ENCODE measurements around the gene NASP. TPM values are rescaled to one million over a fixed set of nuclear protein-coding genes. Genes with fewer than 3 reads are reported as not detected.

The NASP gene
- total and polyA plus RNA-seq, 2 of the 13 experiments (the other 11 are each of a cell fraction or from before 2014, with no cell fraction given): 132 to 256 TPM

GRCh38 chr1:45658171-45658570, 74.3 kb downstream of the NASP start (continued):
- TF ChIP-seq, protein P1, sequence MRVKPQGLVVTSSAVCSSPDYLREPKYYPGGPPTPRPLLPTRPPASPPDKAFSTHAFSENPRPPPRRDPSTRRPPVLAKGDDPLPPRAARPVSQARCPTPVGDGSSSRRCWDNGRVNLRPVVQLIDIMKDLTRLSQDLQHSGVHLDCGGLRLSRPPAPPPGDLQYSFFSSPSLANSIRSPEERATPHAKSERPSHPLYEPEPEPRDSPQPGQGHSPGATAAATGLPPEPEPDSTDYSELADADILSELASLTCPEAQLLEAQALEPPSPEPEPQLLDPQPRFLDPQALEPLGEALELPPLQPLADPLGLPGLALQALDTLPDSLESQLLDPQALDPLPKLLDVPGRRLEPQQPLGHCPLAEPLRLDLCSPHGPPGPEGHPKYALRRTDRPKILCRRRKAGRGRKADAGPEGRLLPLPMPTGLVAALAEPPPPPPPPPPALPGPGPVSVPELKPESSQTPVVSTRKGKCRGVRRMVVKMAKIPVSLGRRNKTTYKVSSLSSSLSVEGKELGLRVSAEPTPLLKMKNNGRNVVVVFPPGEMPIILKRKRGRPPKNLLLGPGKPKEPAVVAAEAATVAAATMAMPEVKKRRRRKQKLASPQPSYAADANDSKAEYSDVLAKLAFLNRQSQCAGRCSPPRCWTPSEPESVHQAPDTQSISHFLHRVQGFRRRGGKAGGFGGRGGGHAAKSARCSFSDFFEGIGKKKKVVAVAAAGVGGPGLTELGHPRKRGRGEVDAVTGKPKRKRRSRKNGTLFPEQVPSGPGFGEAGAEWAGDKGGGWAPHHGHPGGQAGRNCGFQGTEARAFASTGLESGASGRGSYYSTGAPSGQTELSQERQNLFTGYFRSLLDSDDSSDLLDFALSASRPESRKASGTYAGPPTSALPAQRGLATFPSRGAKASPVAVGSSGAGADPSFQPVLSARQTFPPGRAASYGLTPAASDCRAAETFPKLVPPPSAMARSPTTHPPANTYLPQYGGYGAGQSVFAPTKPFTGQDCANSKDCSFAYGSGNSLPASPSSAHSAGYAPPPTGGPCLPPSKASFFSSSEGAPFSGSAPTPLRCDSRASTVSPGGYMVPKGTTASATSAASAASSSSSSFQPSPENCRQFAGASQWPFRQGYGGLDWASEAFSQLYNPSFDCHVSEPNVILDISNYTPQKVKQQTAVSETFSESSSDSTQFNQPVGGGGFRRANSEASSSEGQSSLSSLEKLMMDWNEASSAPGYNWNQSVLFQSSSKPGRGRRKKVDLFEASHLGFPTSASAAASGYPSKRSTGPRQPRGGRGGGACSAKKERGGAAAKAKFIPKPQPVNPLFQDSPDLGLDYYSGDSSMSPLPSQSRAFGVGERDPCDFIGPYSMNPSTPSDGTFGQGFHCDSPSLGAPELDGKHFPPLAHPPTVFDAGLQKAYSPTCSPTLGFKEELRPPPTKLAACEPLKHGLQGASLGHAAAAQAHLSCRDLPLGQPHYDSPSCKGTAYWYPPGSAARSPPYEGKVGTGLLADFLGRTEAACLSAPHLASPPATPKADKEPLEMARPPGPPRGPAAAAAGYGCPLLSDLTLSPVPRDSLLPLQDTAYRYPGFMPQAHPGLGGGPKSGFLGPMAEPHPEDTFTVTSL (CRISPR knock-in tag; IDR thresholded peaks at IDR 0.05; ENCODE audit: borderline replicate concordance): peak; percentile 81; the same call in 1 of the 2 replicates
- TF ChIP-seq BHLHE40 (IDR thresholded peaks at IDR 0.05; ENCODE audit: low read length): peak; percentile 51; the same call in 1 of the 2 replicates
- no peak for TF ChIP-seq CBX2 (IDR thresholded peaks at IDR 0.05; ENCODE audit: low read depth, low read length)
- TF ChIP-seq CBX2 (CRISPR knock-in tag; IDR thresholded peaks at IDR 0.05; ENCODE audit: low read depth): no peak
- TF ChIP-seq, protein P2, sequence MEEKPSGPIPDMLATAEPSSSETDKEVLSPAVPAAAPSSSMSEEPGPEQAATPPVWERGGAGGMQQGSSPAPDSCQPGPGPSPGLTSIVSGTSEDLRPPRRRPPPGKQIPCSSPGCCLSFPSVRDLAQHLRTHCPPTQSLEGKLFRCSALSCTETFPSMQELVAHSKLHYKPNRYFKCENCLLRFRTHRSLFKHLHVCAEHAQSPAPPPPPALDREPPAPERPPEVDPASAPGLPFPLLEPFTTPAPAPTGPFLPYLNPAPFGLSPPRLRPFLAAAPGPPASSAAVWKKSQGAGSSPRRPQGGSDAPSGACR (CRISPR knock-in tag; IDR thresholded peaks at IDR 0.05): no peak
- peak; percentile 78; the same call in 1 of the 2 replicates for TF ChIP-seq HDAC2 (CRISPR knock-in tag; IDR thresholded peaks at IDR 0.05)
- TF ChIP-seq, protein P3, sequence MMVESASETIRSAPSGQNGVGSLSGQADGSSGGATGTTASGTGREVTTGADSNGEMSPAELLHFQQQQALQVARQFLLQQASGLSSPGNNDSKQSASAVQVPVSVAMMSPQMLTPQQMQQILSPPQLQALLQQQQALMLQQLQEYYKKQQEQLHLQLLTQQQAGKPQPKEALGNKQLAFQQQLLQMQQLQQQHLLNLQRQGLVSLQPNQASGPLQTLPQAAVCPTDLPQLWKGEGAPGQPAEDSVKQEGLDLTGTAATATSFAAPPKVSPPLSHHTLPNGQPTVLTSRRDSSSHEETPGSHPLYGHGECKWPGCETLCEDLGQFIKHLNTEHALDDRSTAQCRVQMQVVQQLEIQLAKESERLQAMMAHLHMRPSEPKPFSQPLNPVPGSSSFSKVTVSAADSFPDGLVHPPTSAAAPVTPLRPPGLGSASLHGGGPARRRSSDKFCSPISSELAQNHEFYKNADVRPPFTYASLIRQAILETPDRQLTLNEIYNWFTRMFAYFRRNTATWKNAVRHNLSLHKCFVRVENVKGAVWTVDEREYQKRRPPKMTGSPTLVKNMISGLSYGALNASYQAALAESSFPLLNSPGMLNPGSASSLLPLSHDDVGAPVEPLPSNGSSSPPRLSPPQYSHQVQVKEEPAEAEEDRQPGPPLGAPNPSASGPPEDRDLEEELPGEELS (CRISPR knock-in tag; IDR thresholded peaks at IDR 0.05): peak; percentile 92
- peak; percentile 61 for TF ChIP-seq MED1 (CRISPR knock-in tag; IDR thresholded peaks at IDR 0.05)
- no peak for TF ChIP-seq ZFP41 (CRISPR knock-in tag; IDR thresholded peaks at IDR 0.05; ENCODE audit: borderline replicate concordance)
- TF ChIP-seq SMARCE1 (IDR thresholded peaks at IDR 0.05; ENCODE audit: borderline replicate concordance): no peak
- TF ChIP-seq NFIB (CRISPR knock-in tag; IDR thresholded peaks at IDR 0.05; ENCODE audit: borderline replicate concordance): no peak
- TF ChIP-seq FOXA3 (CRISPR knock-in tag; IDR thresholded peaks at IDR 0.05): peak; percentile 89
- TF ChIP-seq FOXO1 (CRISPR knock-in tag; IDR thresholded peaks at IDR 0.05): peak; percentile 88
- TF ChIP-seq SRY (CRISPR knock-in tag; IDR thresholded peaks at IDR 0.05): no peak
- no peak for TF ChIP-seq ZNF296 (CRISPR knock-in tag; conservative IDR thresholded peaks at IDR 0.05)
- no peak for TF ChIP-seq DNMT3B (CRISPR knock-in tag; conservative IDR thresholded peaks at IDR 0.05)
- peak; percentile 80 for TF ChIP-seq ISL2 (CRISPR knock-in tag; IDR thresholded peaks at IDR 0.05)
- peak; percentile 22; the same call in 1 of the 2 replicates for TF ChIP-seq THRA (CRISPR knock-in tag; IDR thresholded peaks at IDR 0.05; ENCODE audit: borderline replicate concordance)
- no peak for TF ChIP-seq NFE2 (CRISPR knock-in tag; IDR thresholded peaks at IDR 0.05)
- TF ChIP-seq DRAP1 (CRISPR knock-in tag; IDR thresholded peaks at IDR 0.05): peak; percentile 43; the same call in 1 of the 2 replicates
- peak in 1 of 2 experiments; percentile 82; a peak in 2 of 4 replicates for TF ChIP-seq EP300 (IDR thresholded peaks at IDR 0.05; ENCODE audit: low read depth in 2 of 2, low read length in 2 of 2)
- TF ChIP-seq EP300 (CRISPR knock-in tag; IDR thresholded peaks at IDR 0.05; ENCODE audit: borderline replicate concordance): no peak

All from HepG2 (cell line).